SK-N-SH treated with all-trans-retinoic acid at 6 μM for 48 hours (cell line): ENCODE data around the gene SHISA4.
"Not testable (repeated sequence)": the region's sequence is repeated elsewhere in the genome, so short reads cannot be mapped to it uniquely, and the experiment has no call there.

Experiments
- ATAC-seq: fragments of 200-7000 bp; cut with Tn5 transposase; 3 replicates; pipeline ENCODE4 v1.9.1; 2020; ENCODE audit warnings: mild to moderate bottlenecking, moderate library complexity
- ARNTL ChIP-seq: fragments of 450-650 bp; formaldehyde crosslinking; IDR thresholded peaks from 2 replicates; pipeline ENCODE4 v1.5.0; 2020; ENCODE audit warnings: low read depth, mild to moderate bottlenecking, moderate library complexity, borderline replicate concordance
- BACH2 ChIP-seq: fragments of 250-450 bp; sonication (Bioruptor Pico); IDR thresholded peaks from 2 replicates; pipeline ENCODE4 v1.9.0; 2021; ENCODE audit warnings: mild to moderate bottlenecking, borderline replicate concordance
- CREB5 ChIP-seq: fragments of 250-450 bp; sonication (Bioruptor Pico); IDR thresholded peaks from 2 replicates; pipeline ENCODE4 v1.5.1; 2020; ENCODE audit warnings: low read depth, mild to moderate bottlenecking, moderate library complexity
- ESRRG ChIP-seq: fragments of 250-450 bp; sonication (Bioruptor Pico); IDR thresholded peaks from 2 replicates; pipeline ENCODE4 v1.6.1; 2021; ENCODE audit warnings: mild to moderate bottlenecking
- GLIS3 ChIP-seq: fragments of 250-450 bp; sonication (Bioruptor Pico); IDR thresholded peaks from 2 replicates; pipeline ENCODE4 v1.5.0; 2020; ENCODE audit warnings: mild to moderate bottlenecking, moderate library complexity
- OSR1 ChIP-seq: fragments of 250-450 bp; sonication (Bioruptor Pico); IDR thresholded peaks from 2 replicates; pipeline ENCODE4 v1.8.0; 2022; ENCODE audit warnings: moderate library complexity, mild to moderate bottlenecking, inconsistent platforms
- PATZ1 ChIP-seq: fragments of 250-450 bp; sonication (Bioruptor Pico); IDR thresholded peaks from 2 replicates; pipeline ENCODE4 v1.8.0; 2020; ENCODE audit warnings: mild to moderate bottlenecking, moderate library complexity, borderline replicate concordance
- PPARA ChIP-seq: fragments of 250-450 bp; sonication (Bioruptor Pico); IDR thresholded peaks from 2 replicates; pipeline ENCODE4 v1.5.0; 2020; ENCODE audit warnings: mild to moderate bottlenecking, borderline replicate concordance
- RARB ChIP-seq: fragments of 250-450 bp; sonication (Bioruptor Pico); IDR thresholded peaks from 2 replicates; pipeline ENCODE4 v1.8.0; 2021; ENCODE audit warnings: mild to moderate bottlenecking, moderate library complexity
- TCF4 ChIP-seq: fragments of 250-450 bp; sonication (Bioruptor Pico); IDR thresholded peaks from 2 replicates; pipeline ENCODE4 v1.8.0; 2021; ENCODE audit warnings: mild to moderate bottlenecking, moderate library complexity, borderline replicate concordance
- TOX ChIP-seq: fragments of 250-450 bp; sonication (Bioruptor Pico); IDR thresholded peaks from 2 replicates; pipeline ENCODE4 v1.8.0; 2021; ENCODE audit warnings: mild to moderate bottlenecking, moderate library complexity, borderline replicate concordance
- TSHZ2 ChIP-seq: fragments of 250-450 bp; sonication (Bioruptor Pico); IDR thresholded peaks from 2 replicates; pipeline ENCODE4 v1.5.0; 2020; ENCODE audit warnings: mild to moderate bottlenecking, moderate library complexity
- ZC3H10 ChIP-seq: fragments of 250-450 bp; sonication (Bioruptor Pico); IDR thresholded peaks from 2 replicates; pipeline ENCODE4 v1.5.1; 2021; ENCODE audit warnings: mild to moderate bottlenecking, moderate library complexity
- ZFP30 ChIP-seq: fragments of 450-650 bp; formaldehyde crosslinking; IDR thresholded peaks from 2 replicates; pipeline ENCODE4 v1.5.0; 2022; ENCODE audit warnings: mild to moderate bottlenecking, moderate library complexity
- ZNF565 ChIP-seq: fragments of 450-650 bp; formaldehyde crosslinking; conservative IDR thresholded peaks from 2 replicates; pipeline ENCODE4 v1.5.0; 2020; ENCODE audit warnings: low read depth, mild to moderate bottlenecking, moderate library complexity
- ZNF70 ChIP-seq: fragments of 450-650 bp; formaldehyde crosslinking; IDR thresholded peaks from 2 replicates; pipeline ENCODE4 v1.5.0; 2020; ENCODE audit warnings: mild to moderate bottlenecking, moderate library complexity
- TF ChIP-seq, protein P1 (sequence below): fragments of 250-450 bp; sonication (Bioruptor Pico); IDR thresholded peaks from 2 replicates; pipeline ENCODE4 v1.5.1; 2021; ENCODE audit warnings: mild to moderate bottlenecking, moderate library complexity

The SHISA4 gene

GRCh38 chr1:201898240-201898894, 9.7 kb downstream of the SHISA4 start:
- TF ChIP-seq PPARA (CRISPR knock-in tag), result no peak
- TF ChIP-seq PATZ1 (CRISPR knock-in tag), result no peak
- TF ChIP-seq, protein P1, sequence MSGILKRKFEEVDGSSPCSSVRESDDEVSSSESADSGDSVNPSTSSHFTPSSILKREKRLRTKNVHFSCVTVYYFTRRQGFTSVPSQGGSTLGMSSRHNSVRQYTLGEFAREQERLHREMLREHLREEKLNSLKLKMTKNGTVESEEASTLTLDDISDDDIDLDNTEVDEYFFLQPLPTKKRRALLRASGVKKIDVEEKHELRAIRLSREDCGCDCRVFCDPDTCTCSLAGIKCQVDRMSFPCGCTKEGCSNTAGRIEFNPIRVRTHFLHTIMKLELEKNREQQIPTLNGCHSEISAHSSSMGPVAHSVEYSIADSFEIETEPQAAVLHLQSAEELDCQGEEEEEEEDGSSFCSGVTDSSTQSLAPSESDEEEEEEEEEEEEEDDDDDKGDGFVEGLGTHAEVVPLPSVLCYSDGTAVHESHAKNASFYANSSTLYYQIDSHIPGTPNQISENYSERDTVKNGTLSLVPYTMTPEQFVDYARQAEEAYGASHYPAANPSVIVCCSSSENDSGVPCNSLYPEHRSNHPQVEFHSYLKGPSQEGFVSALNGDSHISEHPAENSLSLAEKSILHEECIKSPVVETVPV, result no peak
- no peak for TF ChIP-seq ZFP30 (CRISPR knock-in tag)
- no peak for TF ChIP-seq CREB5 (CRISPR knock-in tag)
- TF ChIP-seq, all 23 proteins: peak for 0
- ATAC-seq, result no peak

DNA sequence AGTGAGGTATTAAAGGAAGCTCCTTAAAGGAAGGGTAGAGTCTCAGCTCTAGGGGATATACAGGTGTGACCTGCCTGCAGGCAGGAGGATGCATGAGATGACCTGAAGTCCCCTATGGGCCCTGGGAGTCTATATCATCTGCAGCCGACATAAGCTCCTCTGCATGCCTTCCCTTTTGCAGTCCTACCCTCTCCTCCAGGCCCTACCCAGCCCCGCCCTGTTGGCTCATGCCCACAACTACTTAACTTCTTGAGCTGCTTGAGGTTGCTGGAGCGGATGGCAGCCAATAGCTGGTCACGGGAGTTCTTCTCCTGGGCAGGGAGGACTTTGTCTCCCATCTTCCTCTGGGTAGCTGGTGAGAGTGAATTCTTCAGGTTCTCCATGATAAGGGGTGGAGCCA, 10.3 kb downstream of the SHISA4 start:
- ATAC-seq, result no peak

GRCh38 chr1:201899683-201900429, 11.2 kb downstream of the SHISA4 start:
- TF ChIP-seq TCF4 (CRISPR knock-in tag) (no peak), ZNF565 (CRISPR knock-in tag) (no peak)
- ATAC-seq, result no peak

More for the DNA sequence above, 10.3 kb downstream of the SHISA4 start:
- TF ChIP-seq ARNTL (CRISPR knock-in tag) (no peak), ZFP30 (CRISPR knock-in tag) (no peak), BACH2 (CRISPR knock-in tag) (no peak), ZC3H10 (CRISPR knock-in tag) (no peak), PATZ1 (CRISPR knock-in tag) (no peak), ZNF70 (CRISPR knock-in tag) (no peak), OSR1 (CRISPR knock-in tag) (no peak)

DNA sequence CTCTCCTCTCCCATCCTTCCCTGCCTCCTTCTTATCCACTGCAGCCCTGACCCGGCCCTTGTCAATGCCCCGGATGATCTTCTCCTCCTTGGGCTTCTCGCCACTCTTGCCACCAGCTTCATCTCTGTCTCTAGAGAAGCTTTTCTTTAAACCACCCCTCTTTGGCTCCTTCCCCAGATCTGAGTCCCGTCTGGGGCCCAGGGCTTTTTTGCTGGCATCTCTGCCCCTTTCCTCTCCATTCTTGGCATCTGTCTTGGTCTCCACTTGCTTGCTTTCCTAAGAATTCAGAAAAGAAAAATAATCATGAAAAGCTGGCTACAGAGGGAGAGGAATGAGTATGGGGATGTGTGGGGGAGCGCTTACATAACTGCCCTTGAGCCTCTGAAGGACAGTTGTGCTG, 11.8 kb downstream of the SHISA4 start:
- TF ChIP-seq ESRRG (CRISPR knock-in tag) (no peak), TOX (CRISPR knock-in tag) (no peak)
- ATAC-seq, result no peak

GRCh38 chr1:201901036-201901435, 12.3 kb downstream of the SHISA4 start:
- not testable (repeated sequence) for ATAC-seq

DNA sequence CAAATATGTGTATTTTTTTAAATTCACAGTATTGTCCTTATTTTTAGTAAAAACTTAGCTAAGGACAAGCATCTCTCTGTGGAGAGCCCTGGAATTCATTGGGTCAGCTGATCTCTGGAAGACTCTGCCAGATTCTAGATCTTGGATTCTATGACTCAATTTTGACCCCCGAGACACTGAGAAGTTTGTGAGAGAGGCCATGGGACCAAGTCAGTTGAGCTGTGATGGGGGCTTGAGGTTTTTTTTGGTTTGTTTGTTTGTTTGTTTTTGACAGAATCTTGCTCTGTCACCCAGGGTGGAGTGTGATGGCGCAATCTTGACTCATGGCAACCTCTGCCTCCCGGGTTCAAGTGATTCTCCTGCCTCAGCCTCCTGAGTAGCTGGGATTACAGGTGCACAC, 13.5 kb downstream of the SHISA4 start:
- ATAC-seq, result no peak
- TF ChIP-seq ARNTL (CRISPR knock-in tag), result no peak
- TF ChIP-seq CREB5 (CRISPR knock-in tag), result no peak
- no peak for TF ChIP-seq PPARA (CRISPR knock-in tag)
- TF ChIP-seq RARB (CRISPR knock-in tag), result no peak
- no peak for TF ChIP-seq TOX (CRISPR knock-in tag)
- TF ChIP-seq GLIS3 (CRISPR knock-in tag), result no peak
- TF ChIP-seq ESRRG (CRISPR knock-in tag), result no peak
- TF ChIP-seq TSHZ2 (CRISPR knock-in tag), result no peak
